ENCODE results near the gene TSPAN4.

Gene TSPAN4

DNA sequence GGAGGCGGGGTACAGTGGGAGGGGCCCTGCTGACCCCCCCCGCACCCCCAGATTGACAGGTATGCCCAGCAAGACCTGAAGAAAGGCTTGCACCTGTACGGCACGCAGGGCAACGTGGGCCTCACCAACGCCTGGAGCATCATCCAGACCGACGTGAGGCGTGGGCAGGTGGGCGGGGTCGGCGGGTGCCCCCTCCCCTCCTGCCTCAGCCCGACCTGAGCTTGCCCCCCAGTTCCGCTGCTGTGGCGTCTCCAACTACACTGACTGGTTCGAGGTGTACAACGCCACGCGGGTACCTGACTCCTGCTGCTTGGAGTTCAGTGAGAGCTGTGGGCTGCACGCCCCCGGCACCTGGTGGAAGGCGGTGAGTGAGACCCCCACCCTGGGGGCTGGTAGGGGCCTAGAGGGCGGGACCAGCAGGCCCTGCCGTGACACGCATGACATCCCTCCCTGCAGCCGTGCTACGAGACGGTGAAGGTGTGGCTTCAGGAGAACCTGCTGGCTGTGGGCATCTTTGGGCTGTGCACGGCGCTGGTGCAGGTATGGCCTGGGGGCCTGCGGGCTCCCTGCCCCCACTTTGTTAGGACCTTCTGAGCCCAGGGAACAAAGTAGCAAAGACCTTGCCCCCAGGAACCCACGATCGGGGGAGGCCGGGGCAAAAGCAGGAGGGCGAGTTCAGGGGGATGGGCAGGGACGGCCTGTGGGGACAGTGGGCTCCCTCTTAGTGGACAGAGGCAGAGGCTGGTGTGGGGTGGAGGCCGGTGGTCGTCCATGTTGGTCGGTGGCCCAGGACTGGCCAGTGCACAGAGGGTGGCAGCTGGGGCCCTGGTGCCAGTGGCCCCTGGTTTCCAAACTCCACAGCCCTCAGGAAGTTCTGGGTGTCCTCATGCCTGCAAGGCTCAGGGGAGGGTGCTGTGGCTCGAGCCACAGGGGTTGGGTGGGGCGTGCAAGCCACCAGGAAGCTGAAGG, 23.1 kb downstream of the TSPAN4 start:
- DNase-seq (ENCODE audit: low spot score), result no peak

DNA sequence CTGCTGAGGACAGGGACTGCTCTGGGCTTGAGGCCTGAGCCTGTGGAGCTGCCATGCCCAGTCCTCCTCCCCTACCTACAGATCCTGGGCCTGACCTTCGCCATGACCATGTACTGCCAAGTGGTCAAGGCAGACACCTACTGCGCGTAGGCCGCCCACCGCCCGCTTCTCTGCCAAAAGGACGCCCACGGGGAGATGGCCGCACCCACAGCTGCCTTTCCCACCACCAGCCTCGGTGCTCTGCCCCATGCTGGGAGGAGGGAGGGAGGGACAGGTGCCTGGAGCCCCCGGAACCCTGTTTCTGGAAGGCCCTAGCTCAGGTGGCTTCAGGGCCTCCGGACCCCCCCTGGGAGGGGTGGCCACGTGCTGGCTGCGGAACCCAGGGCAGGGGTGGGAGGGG, 23.8 kb downstream of the TSPAN4 start:
- no peak for DNase-seq (ENCODE audit: low spot score)

DNA sequence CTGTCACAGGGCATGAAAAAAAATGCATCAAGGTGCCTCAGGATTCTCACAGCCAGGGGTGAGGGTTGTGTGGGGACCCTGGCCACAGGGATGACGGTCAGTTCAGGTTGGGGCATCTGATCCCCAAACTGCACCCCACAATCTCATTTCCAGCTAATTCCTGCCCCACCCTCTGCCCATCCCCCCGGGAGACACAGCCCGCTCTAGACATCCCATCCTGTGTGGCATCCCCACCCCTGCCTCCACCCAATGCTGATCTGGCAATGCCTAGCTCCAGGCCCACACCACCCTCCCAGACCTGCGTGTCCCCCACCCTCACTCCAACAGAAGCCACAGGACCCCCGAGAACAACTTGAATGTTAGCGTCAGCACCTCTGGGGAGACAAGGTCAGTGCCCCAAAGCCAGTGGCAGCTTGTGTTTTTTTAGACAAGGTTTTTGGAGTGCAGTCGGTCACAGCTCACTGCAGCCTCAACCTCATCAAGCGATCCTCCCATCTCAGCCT, 25.3 kb downstream of the TSPAN4 start:
- no peak for DNase-seq (ENCODE audit: low spot score)

DNA sequence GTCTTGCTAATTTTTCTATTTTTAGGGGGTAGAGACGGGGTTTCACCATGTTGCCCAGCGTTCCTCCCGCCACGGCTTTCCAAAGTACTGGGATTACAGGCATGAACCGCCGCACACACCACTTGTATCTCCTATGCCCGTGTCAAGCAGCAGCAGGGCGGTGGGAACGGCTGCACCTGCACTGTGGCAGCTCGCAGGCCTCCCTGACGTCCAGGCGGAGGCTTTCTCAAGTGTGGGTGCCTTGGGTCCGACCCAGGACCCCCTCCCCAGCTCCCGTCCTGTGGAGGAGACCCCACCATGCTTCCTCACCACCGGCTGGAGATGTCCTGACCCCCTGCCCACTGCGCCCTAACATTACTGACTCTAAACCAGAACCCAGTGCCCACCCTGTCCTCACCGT, 25.7 kb downstream of the TSPAN4 start:
- no peak for DNase-seq (ENCODE audit: low spot score)

DNA sequence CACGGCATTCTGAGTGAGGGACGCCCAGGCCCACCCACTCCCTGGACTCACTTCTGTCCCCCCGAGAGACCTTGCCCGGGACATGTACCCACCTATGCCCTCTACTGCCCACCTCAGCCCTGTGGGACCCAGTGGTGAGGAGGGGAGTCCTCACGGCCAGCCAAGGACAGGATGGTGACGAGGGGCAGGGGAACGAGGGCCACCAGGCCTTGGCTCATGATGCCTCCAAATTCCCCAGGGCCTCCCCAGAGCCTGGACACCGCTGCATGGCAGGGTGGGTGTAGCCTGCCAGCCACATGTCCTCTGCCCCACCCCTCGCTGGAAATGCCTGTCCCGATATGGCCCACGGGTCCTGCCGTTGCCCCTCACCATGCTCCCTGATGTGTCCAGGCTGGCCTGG, 26.1 kb downstream of the TSPAN4 start:
- no peak for DNase-seq (ENCODE audit: low spot score)

DNA sequence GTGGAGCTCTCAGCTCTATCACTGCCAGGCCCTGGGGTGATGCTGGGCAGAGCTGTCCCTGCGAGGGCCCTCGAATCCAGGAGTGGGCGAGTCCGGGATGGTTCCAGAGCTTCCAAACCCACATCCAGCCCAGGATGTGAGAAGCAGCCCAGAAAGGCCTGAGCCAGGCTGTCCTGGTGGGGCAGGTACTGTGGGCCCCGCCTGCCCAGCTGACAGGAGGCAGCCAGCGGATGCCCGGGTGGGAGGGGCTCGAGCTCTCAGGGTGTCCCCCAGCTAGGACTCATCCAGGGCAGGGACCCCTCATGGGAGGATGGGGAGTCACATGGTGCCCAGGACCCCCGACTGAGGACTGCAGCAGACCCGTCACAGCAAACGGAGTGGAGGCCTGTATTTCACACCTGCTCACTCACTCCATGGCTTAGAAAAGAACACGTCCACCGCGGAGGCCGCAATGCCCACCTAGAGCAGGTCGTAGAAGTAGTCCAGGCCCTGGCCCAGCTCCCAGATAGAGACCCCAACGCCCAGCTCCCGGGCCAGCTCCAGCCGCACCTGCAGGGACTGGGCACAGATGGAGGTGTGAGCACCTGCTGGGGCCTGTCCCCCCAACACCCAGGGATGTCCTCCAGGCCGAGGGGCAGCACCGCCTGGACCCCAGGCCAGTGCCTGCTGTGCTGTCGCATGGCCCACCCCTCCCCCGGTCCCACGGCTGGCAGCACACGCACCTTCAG, 26.9 kb downstream of the TSPAN4 start:
- no peak for DNase-seq (ENCODE audit: low spot score)

DNA sequence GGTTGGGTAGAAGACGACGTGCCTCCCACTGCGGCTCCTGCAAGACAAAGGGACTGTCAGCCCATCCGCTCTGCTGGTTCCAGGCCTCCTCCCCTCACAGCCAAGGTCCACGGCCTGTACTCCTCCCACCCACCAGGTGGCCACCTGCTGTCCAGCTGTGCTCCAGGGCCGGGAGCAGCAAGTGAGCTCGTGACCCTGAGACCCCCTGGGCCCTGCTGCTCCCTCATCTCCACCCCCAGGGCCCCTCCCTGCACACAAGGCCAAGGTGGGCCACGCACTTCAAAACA, 27.4 kb downstream of the TSPAN4 start:
- DNase-seq (ENCODE audit: low spot score), result no peak

DNA sequence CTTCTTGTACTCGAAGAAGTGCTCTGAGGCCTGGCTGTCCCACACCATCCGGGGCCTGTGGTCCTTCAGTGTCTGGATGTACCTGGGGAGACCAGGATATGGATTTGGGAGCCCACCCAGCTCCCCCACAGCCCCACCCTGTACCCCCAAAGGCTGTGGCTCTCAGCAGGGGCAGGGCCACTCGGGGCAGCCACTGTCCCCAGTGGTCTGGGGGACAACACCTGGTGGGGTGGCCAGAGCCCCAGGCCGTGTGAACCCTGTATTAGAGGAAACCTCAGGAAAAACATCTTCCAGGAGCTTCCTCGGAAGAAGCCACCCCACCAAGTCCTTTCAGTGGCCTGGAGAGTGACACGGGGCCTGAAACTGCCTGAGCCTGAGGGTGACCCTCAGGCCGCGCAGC, 27.8 kb downstream of the TSPAN4 start:
- no peak for DNase-seq (ENCODE audit: low spot score)

DNA sequence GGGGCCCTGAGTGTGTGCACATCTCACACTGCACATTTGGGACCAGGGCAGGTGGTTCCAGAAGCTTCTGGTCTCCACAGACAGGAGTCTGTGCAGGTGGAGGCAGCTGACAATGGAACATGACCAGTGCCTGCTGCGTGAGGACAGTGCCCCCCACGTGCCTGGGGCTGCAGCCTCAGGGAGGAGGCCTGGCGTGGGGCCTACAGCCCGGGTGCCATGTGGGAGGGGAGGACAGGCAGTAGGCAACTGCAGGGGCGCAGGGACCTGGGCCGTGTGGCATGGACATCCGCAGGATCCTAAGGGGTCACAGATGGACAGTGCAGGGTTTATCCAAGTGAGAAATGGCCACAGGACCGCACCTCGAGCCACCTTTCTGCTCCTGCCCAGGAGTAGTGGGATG, 28.8 kb downstream of the TSPAN4 start:
- DNase-seq (ENCODE audit: low spot score), result no peak

DNA sequence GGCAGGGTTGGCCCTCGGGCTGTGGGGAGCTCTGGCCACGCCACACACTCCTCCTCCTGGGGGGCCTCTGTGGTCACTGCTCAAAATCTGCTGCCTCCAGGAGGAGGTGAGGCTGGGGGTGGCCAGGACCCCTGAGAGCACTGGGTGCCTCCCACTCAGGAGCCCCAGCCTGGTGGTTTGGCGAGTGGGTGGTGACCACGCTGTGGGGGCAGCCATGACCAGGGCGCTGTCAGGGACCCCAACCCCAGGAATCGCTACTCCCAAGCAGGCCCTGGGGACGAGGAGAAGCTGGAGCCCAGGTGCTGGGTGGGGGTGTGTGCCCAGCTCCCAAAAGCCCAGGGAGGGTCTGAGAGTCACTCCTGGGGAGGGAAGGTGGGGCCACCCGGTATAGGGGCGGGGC, 30.1 kb downstream of the TSPAN4 start:
- no peak for DNase-seq (ENCODE audit: low spot score)

DNA sequence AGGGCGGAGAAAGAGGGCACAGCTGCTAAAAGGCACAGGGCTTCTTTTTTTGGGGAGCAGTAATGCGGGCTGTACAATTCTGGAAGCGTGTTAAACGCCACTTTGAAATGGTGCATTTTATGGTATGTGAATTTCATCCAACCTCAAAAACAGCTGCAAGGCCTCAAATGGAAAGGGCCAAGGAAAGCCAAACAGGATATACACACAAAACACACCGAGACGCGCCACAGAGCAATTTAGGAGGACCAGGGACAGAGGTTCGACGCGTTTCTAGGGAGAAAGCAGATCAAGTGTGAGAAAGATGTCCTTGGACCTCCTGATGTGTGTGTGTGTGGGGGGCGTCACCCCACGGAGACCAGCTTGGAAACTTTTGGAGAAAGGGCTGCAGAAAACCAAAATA, 31.1 kb downstream of the TSPAN4 start:
- no peak for DNase-seq (ENCODE audit: low spot score)

DNA sequence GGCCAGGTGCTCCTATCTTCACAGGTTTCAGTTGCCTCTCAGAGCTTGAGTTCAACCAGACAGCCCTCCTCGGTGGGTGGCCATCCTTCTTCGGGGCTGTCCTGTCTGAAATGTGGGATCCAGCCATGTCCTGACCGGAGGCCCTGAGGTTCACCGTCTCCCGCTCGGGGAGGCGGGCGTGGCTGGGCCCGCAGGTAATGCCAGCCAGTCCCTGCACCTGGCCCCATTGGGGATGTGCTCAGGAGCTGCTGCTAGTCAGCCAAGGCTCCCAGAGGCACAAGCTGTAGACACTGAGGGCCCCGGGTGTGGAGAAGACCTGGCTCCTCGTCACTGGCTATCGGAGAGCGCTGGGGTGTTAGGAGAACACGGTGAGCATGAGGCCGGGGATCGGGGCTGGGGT, 32.6 kb downstream of the TSPAN4 start:
- no peak for DNase-seq (ENCODE audit: low spot score)

DNA sequence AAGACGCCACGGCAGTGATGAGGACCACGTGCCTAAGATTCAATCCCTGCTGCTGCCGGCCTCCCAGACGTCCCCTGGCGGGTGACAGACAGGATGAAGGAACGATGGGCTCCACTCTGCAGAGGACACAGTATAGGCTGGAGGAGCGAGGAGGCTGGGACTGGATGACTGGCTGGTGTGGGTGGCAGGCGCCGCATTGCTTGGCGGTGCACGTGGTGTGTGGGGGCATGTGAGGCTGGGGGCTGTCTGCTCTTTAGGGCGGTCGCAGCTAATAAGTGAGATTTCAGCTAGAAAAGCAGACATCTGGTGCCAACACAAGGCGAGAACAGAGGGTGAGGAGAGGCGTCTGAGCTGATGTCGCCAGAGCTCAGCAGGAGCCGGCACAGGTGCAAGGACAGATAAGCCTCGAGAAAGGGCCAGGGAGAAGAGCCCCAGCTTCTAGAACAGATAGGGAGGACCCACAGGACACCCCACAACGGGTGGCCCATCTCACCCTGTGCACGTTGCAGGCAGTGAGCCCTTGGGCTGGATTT, 33.2 kb downstream of the TSPAN4 start:
- no peak for DNase-seq (ENCODE audit: low spot score)

DNA sequence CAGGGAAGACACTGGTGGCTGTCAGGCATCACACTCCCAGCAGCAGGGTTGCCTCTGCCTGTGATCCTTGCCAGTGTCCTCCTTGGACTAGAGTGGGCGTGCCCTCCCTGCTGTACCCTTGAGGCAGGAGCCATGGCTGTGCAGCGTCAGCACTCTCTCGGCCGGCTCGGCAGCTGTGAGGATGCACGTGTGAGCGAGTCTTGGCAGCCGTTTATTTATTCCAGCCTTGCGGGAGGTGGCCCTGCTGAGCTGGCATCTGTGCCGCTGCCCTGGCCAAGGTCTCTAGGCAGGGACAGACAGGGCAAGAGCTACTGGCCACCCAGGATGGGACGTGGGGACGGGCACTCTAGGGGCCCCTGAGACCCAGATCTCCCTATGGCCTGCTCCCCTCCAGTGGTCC, 33.9 kb downstream of the TSPAN4 start:
- no peak for DNase-seq (ENCODE audit: low spot score)

DNA sequence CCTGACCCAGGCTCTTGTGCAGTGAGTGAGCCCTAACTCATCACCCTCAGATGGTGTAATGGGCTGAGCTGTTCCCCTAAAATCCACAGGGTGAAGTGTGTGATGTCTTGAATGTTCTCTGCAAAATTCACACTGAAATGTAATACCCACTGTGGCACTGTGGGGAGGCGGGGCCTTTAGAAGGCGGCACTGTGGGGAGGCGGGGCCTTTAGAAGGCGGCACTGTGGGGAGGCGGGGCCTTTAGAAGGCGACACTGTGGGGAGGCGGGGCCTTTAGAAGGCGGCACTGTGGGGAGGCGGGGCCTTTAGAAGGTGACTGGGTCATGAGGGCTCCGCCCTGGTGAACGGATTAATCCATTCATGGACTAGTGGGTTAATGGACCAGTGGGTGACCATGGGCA, 34.9 kb downstream of the TSPAN4 start:
- no peak for DNase-seq (ENCODE audit: low spot score)

DNA sequence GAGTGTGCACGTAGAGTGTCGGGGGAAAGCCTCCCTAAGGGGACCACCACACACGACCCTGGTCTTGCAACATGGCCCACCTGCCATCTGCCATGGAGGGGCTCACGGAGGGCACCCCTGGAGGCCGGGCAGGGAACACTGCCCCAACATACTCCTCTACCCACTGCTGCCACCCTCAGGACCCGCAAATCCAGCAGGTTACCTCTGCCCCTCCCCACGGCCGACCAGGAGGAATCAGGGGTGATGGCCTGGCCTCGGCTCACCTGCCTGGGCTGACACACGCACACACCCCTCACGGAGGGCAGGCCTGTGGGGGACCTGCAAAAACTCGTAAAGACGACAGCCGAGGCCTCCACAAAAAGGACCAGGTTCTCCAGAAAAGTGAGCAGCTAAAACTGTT, 37.8 kb downstream of the TSPAN4 start:
- no peak for DNase-seq (ENCODE audit: low spot score)

DNA sequence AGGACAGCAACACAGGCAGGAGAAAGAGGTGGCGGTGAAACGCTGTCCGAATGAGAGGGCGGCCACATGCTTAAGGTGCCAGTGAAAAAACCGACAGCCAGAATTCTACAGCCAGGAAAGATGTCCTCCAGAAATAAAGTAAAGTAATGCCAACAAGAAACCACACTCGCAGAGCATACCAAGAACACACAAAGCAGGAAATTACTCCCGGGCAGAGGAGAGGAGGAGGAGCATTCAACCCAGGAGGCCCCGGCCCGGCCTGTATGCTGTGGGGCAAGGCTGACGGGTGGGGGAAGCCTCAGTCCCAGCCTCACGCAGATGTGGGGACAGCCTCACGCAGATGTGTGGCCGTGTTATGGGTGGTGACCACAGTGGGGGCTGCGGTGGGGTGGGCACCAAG, 39.9 kb downstream of the TSPAN4 start:
- no peak for DNase-seq (ENCODE audit: low spot score)

DNA sequence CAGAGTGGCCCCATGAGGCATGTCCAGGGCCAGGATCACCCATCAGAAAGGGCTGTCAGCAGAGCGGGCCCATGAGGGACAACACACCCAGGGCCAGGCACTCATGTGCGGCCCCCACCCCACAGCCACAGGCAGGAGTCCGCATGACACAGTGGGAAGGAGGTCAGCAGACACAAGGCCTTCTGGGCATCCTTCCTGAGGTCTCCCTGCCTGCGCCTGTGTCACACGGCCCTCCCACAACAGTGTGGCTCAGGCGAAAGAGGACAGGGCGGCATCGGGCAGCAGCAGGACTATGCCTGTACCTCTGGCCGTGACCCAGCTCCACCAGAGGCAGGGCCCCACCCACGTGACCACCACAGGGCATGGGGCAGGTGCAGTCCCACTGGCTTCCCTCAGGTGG, 40.9 kb downstream of the TSPAN4 start:
- no peak for DNase-seq (ENCODE audit: low spot score)

DNA sequence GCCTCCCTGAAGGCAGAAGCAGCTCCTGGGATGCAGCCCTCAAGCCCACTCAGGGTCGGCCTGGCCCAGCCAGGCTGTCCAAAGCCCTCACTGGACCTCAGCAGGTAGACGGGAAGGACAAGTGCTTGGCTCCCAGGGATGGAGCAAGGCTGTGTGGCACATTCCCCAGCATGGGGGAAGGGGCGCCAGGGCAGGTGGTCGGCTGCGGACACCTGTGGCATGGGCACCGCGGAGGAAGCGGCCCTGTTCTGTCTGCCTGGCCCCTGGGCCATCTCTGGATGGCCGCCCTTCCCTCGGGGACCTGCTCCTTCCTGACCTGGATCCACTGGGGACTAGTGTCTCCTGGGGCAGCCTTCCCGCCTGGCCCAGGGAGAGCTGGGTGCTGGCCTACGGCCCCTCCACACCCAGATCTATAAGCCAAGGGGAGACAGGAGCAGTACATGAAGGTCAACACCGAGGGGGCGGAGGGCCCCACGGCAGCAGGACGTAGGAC, 42.0 kb downstream of the TSPAN4 start:
- no peak for DNase-seq (ENCODE audit: low spot score)

DNA sequence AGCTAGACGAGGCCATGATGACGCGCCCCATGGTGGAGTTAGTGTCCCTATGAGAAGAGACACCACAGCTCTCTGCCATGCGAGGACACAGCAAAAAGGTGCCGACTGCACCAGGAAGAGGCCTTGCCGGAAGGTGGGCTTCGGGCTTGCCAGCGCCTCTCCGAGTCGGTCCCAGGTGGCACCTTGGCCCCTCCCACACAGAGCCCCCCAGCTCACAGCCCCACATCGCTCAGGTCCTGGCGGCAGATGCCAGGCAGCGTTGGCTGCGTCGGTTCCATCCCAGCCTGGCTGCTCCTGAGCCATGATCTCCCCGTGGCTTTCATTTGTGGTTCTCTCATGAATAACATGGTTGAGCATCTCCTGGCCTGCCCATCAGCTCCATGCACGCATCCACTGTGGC, 43.9 kb downstream of the TSPAN4 start:
- no peak for DNase-seq (ENCODE audit: low spot score)

DNA sequence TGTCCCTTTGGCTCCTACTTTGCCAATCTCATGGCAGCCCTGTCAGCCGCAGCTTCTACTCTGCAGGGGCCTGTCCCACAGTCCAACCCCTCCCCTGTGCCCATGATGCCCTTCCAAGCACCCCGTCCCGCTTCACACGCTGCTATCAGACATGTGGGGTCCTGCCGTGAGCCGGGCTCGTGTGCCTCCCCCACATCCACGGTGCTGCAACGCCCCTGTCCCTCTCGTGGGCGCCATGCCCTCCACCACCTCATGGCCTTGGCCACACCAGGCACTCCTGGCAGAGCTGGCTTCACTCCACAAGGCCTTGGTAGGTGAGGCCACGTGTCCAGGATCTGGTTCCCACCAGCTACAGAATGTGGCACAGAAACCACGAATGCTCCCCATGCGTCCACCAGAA, 44.9 kb downstream of the TSPAN4 start:
- no peak for DNase-seq (ENCODE audit: low spot score)

DNA sequence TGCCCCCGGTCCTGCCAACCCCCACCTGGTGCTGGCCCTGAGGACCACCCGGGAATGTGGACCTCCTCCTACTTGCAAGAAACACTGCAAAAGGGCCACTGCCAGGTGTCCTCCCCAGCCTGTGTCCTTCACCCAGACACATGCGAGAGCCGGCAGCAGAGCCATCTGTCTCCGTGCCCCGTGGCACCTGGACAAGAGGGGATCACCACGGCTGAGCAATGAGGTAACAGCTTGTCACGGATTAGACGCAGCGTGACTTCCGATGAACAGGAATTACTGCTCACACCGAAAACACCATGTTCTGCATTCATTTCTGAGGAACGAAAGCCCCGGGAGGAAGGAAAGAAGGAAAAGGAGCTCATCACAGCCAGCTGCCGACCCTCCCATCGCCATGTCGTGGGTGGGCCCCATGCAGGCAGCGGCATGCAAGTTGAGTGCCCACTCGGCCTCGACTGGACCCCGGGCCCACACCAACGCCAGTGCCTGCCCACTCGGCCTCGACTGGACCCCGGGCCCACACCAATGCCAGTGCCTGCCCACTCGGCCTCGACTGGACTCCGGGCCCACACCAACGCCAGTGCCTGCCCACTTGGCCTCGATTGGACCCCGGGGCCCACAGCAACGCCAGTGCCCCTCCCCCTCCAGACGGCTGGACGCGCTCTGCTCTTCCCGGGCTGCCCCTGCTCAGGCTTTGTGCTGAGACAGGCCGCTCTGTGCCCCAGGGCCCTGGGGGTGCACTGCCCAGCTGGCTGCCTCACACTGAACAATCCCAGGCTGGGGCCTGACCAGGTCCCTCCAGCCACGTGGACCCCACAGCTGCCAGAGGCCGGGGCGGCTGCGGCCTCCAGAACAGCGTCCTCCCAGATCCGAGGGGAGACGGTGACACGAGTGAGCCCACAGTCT, 45.9 kb downstream of the TSPAN4 start:
- no peak for DNase-seq (ENCODE audit: low spot score)
